K562 (cell line): ENCODE data around the gene KBTBD4. TPM values are rescaled to one million over a fixed set of nuclear protein-coding genes. Genes with fewer than 3 reads are reported as not detected.

Experiments used
- ATAC-seq: fragments of 200-7000 bp; cut with Tn5 transposase; 3 replicates; pipeline ENCODE4 v1.9.1; 2020; ENCODE audit warnings: moderate library complexity
- BruUV-seq: library from RNA; stranded (reverse); fragments of 400-500 nt; replicated peaks from 2 replicates; lab custom pipeline; 2021; lab: Mats Ljungman, UMichigan
- CTCF ChIA-PET: fragments of 300-600 bp; formaldehyde crosslinking; extraction: SDS; loops from one replicate; lab custom pipeline; 2021; ENCODE audit warnings: low intra/inter-chr PET ratio; lab: Yijun Ruan, JAX
- POLR2A ChIA-PET: fragments of 300-600, 350-650 bp; sonication (Branson Sonifier 250); formaldehyde crosslinking; extraction: SDS; loops from one replicate; lab custom pipeline; 2021; ENCODE audit warnings: antibody characterized with exemption, inconsistent platforms; lab: Yijun Ruan, JAX
- DNase-seq, 4 experiments: peaks; one replicate each; pipeline versions ENCODE4 v3.0.0 to v3.0.0-alpha.2; 2011 to 2018; ENCODE audit warnings: low spot score in 3 of 4, mixed read lengths in 3 of 4; ENCODE audit errors: extremely low read depth in 1 of 4
- FAIRE-seq: peaks from 2 replicates; lab custom pipeline; 2011; peaks lifted over from hg19 to GRCh38; lab: Jason Lieb, UNC
- H2AFZ ChIP-seq: 2 replicates; pipeline ENCODE4 v1.6.0; 2011; ENCODE audit warnings: low read depth, low read length, control low read depth, inconsistent platforms
- H3K27ac ChIP-seq: fragments of 200-600 bp; 3 replicates; pipeline ENCODE4 v1.8.0; 2011; ENCODE audit warnings: low read depth, mild to moderate bottlenecking, control low read depth, inconsistent platforms, low read length, moderate library complexity, mixed read lengths; ENCODE audit errors: extremely low read depth
- H3K27me3 ChIP-seq, 2 experiments: fragments of 300-600 bp in 1 of 2; 2 replicates in 1 of 2; 3 replicates in 1 of 2; pipeline versions ENCODE4 v1.6.0 to v1.8.0; 2011; ENCODE audit warnings: inconsistent platforms in 2 of 2, low read length in 2 of 2, mild to moderate bottlenecking in 1 of 2, mixed read lengths in 1 of 2, moderate library complexity in 1 of 2; ENCODE audit not compliant: control insufficient read depth in 2 of 2, insufficient read depth in 2 of 2
- H3K36me3 ChIP-seq: fragments of 300-600 bp; 3 replicates; pipeline ENCODE4 v1.8.0; 2011; ENCODE audit warnings: mild to moderate bottlenecking, low read length, inconsistent platforms; ENCODE audit not compliant: control insufficient read depth, insufficient read depth
- H3K4me1 ChIP-seq, 2 experiments: fragments of 200-600 bp in 1 of 2; replicated peaks in 1 of 2; 2 replicates in 1 of 2; 3 replicates in 1 of 2; pipeline versions ENCODE4 v1.5.1 to v1.8.0; 2011; ENCODE audit warnings: inconsistent platforms in 2 of 2, low read length in 2 of 2, mild to moderate bottlenecking in 1 of 2, mixed read lengths in 1 of 2, moderate library complexity in 1 of 2; ENCODE audit not compliant: control insufficient read depth in 2 of 2, insufficient read depth in 2 of 2
- H3K4me2 ChIP-seq: 2 replicates; pipeline ENCODE4 v1.6.1; 2011; ENCODE audit warnings: low read length, control low read depth, inconsistent platforms, mixed read lengths; ENCODE audit not compliant: insufficient read depth
- H3K4me3 ChIP-seq: fragments of 200-600 bp; sonication (generic), shearing (Covaris generic); 2 replicates; pipeline ENCODE4 v1.5.1; 2016; ENCODE audit warnings: control low read depth, inconsistent platforms
- H3K79me2 ChIP-seq: fragments of 200-600 bp; 3 replicates; pipeline ENCODE4 v1.8.0; 2011; ENCODE audit warnings: low read length, inconsistent platforms; ENCODE audit not compliant: control insufficient read depth, insufficient read depth
- H3K9ac ChIP-seq, 2 experiments: 2 replicates each; pipeline versions ENCODE4 v1.6.0 to v1.6.1; 2011; ENCODE audit warnings: low read depth in 2 of 2, low read length in 2 of 2, control low read depth in 1 of 2, inconsistent platforms in 1 of 2, mild to moderate bottlenecking in 1 of 2, mixed read lengths in 1 of 2; ENCODE audit not compliant: insufficient read depth in 1 of 2
- H3K9me1 ChIP-seq: one replicate; pipeline ENCODE4 v1.6.0; 2011; ENCODE audit warnings: inconsistent platforms, mild to moderate bottlenecking, low read length, moderate library complexity; ENCODE audit not compliant: control insufficient read depth, insufficient read depth
- H3K9me3 ChIP-seq: replicated peaks from 2 replicates; pipeline ENCODE4 v1.5.1; 2011; ENCODE audit warnings: low read depth, low read length, inconsistent platforms; ENCODE audit not compliant: control insufficient read depth, insufficient read depth
- H4K20me1 ChIP-seq: replicated peaks from 2 replicates; pipeline ENCODE4 v1.6.1; 2011; ENCODE audit warnings: low read length, inconsistent platforms, mixed read lengths; ENCODE audit not compliant: control insufficient read depth, insufficient read depth
- ELF2 ChIP-seq: fragments of 250-450 bp; sonication (Bioruptor Pico); IDR thresholded peaks from 2 replicates; pipeline ENCODE4 v1.5.0; 2021; ENCODE audit warnings: mild to moderate bottlenecking
- GTF2E2 ChIP-seq: fragments of 200-800 bp; sonication (Bioruptor generic); IDR thresholded peaks from 2 replicates; pipeline ENCODE4 v1.6.1; 2016; ENCODE audit warnings: missing genetic modification characterization, missing compliant biosample characterization
- RBM25 ChIP-seq: fragments of 200-400 bp; formaldehyde crosslinking; IDR thresholded peaks from 2 replicates; pipeline ENCODE4 v1.6.1; 2018; ENCODE audit warnings: low read length, low read depth, moderate library complexity; ENCODE audit not compliant: severe bottlenecking
- SIX5 ChIP-seq, 2 experiments: IDR thresholded peaks; 2 replicates each; pipeline ENCODE4 v1.6.1; 2011; ENCODE audit warnings: low read length in 2 of 2, borderline replicate concordance in 1 of 2, low read depth in 1 of 2, mild to moderate bottlenecking in 1 of 2, moderate library complexity in 1 of 2; ENCODE audit not compliant: insufficient read depth in 1 of 2
- THRAP3 ChIP-seq: fragments of 450-650 bp; IDR thresholded peaks from 2 replicates; pipeline ENCODE4 v1.6.1; 2016; ENCODE audit warnings: mild to moderate bottlenecking, inconsistent platforms, borderline replicate concordance
- WGBS: fragments of 100-300 bp; shearing (Covaris generic); methylation state at CpG from one replicate; pipeline ENCODE4 v1.1.6; 2016; ENCODE audit warnings: low coverage, mixed read lengths; ENCODE audit not compliant: insufficient coverage; ENCODE audit errors: missing lambda C conversion rate; 5-methylcytosine and 5-hydroxymethylcytosine counted together
- in situ Hi-C: fragments of 300-500 bp; cut with MboI; formaldehyde crosslinking; loops from 4 replicates; pipeline ENCODE4 v1.15.0; 2018; ENCODE audit warnings: inconsistent platforms, mixed read lengths
- intact Hi-C: fragments of 100-400 bp; cut with micrococcal nuclease; formaldehyde crosslinking; loops from 2 replicates; pipeline ENCODE4 v1.14.2; 2022
- polyA plus RNA-seq, 8 experiments: library from polyadenylated mRNA; depleted of rRNA in 4 of 8; stranded (reverse) in 5 of 8; unstranded in 3 of 8; fragments of >200 nt; fragmentation: Nextera tagmentation in 2 of 8; fragmentation: Illumina TruSeq in 1 of 8; extraction: Ambion mirVana in 2 of 8; extraction: Trizol in 1 of 8; gene quantifications; 2 replicates each; pipeline versions ENCODE4 v1.2.1 to v1.2.3, GENCODE V29; 2011 to 2014; ENCODE audit warnings: inconsistent platforms in 1 of 8, missing spikeins in 1 of 8
- total RNA-seq, 7 experiments: library from RNA; depleted of rRNA in 6 of 7; stranded (reverse); fragments of >200 nt in 6 of 7; fragmentation: Illumina TruSeq in 2 of 7; extraction: Trizol in 2 of 7; gene quantifications; 2 replicates each; pipeline versions ENCODE4 v1.2.1 to v1.2.3, GENCODE V29; 2011 to 2021; ENCODE audit warnings: low replicate concordance in 1 of 7
- TF ChIP-seq, protein P1 (sequence below), 3 experiments: fragments of 200-800 bp in 1 of 3; fragments of 250-450 bp in 1 of 3; fragments of 450-650 bp in 1 of 3; sonication (Bioruptor Pico) in 1 of 3; sonication (Bioruptor generic) in 1 of 3; formaldehyde crosslinking in 1 of 3; IDR thresholded peaks; 2 replicates each; pipeline versions ENCODE4 v1.6.1 to v1.8.0; 2016 to 2022; ENCODE audit warnings: mild to moderate bottlenecking in 2 of 3, missing genetic modification characterization in 2 of 3, missing compliant biosample characterization in 1 of 3, moderate library complexity in 1 of 3
- TF ChIP-seq, protein P2 (sequence below): fragments of 250-450 bp; sonication (Bioruptor Pico); IDR thresholded peaks from 2 replicates; pipeline ENCODE4 v1.9.0; 2021; ENCODE audit warnings: mild to moderate bottlenecking
- TF ChIP-seq, protein P3 (sequence below), 3 experiments: fragments of 200-800 bp in 1 of 3; sonication (Bioruptor generic) in 1 of 3; sonication (generic) in 1 of 3; formaldehyde crosslinking in 1 of 3; IDR thresholded peaks; 2 replicates each; pipeline versions ENCODE4 v1.6.1 to v1.8.0; 2016 to 2022; ENCODE audit warnings: mild to moderate bottlenecking in 2 of 3, missing compliant biosample characterization in 2 of 3, missing genetic modification characterization in 2 of 3, missing genetic modification reagents in 1 of 3
- TF ChIP-seq, protein P4 (sequence below): sonication (generic); formaldehyde crosslinking; IDR thresholded peaks from 2 replicates; pipeline ENCODE4 v1.8.0; 2022; ENCODE audit warnings: mild to moderate bottlenecking, low read depth, missing genetic modification reagents
- TF ChIP-seq, protein P5 (sequence below): fragments of 250-450 bp; sonication (Bioruptor Pico); IDR thresholded peaks from 2 replicates; pipeline ENCODE4 v1.5.0; 2020; ENCODE audit warnings: mild to moderate bottlenecking

KBTBD4 gene
- total and polyA plus RNA-seq, 9 of the 15 experiments (the other 6 are each of a cell fraction or from before 2014, with no cell fraction given), result 7.0 to 33.9 (median 13.3) TPM

DNA sequence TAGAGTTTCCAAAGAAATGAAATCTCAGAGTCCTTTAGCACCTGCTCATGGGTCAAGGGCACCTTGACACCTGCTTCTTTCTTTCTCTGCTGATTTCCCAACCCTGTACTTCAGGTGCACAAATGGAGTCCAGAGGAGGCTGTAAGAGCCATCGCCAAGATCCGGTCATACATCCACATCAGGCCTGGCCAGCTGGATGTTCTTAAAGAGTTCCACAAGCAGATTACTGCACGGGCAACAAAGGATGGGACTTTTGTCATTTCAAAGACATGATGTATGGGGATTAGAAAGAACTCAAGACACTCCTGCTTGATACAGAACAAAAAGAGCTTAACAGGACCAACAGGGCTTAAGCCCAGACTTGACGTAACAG, 7.4 kb downstream of the KBTBD4 start (continued):
- TF ChIP-seq, protein P1, sequence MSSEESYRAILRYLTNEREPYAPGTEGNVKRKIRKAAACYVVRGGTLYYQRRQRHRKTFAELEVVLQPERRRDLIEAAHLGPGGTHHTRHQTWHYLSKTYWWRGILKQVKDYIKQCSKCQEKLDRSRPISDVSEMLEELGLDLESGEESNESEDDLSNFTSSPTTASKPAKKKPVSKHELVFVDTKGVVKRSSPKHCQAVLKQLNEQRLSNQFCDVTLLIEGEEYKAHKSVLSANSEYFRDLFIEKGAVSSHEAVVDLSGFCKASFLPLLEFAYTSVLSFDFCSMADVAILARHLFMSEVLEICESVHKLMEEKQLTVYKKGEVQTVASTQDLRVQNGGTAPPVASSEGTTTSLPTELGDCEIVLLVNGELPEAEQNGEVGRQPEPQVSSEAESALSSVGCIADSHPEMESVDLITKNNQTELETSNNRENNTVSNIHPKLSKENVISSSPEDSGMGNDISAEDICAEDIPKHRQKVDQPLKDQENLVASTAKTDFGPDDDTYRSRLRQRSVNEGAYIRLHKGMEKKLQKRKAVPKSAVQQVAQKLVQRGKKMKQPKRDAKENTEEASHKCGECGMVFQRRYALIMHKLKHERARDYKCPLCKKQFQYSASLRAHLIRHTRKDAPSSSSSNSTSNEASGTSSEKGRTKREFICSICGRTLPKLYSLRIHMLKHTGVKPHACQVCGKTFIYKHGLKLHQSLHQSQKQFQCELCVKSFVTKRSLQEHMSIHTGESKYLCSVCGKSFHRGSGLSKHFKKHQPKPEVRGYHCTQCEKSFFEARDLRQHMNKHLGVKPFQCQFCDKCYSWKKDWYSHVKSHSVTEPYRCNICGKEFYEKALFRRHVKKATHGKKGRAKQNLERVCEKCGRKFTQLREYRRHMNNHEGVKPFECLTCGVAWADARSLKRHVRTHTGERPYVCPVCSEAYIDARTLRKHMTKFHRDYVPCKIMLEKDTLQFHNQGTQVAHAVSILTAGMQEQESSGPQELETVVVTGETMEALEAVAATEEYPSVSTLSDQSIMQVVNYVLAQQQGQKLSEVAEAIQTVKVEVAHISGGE (CRISPR knock-in tag; IDR thresholded peaks at IDR 0.05), result no peak
- TF ChIP-seq THRAP3, result no peak
- TF ChIP-seq, protein P2, sequence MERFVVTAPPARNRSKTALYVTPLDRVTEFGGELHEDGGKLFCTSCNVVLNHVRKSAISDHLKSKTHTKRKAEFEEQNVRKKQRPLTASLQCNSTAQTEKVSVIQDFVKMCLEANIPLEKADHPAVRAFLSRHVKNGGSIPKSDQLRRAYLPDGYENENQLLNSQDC (CRISPR knock-in tag), result no peak

DNA sequence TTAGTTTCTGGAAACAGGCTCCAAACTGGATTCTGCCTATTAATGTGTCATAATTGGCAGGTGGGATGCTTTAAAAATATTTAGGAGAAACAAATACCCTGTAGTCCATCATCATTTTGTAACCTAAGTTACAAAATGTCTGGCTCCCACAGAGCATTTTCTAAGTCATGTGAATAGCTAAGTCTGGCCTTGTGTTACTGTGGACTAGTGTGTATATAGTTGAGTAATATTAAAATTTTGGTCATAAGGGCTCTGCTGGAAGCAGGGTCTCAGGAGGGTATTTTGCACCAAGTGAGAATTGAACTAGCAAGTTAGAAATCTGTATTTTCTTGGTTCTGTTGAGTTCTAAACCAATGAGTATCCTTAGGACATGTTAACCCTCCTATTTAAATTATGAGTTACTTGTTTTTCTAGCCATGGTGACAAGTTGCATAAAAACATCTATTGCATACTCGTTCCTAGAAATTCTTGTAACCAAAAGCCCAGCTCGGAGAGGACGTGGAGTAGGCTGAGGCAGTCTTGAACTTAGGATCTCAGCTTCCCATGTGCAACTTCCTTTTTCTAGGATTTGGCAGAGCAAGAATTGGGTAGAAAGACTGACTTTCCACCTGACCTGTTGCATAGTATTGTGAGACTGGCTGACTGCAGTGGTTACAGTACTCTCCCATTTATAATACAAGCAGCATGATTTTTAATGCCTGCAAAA, 8.0 kb downstream of the KBTBD4 start:
- Histone ChIP-seq H3K27me3 (no peaks in the 10 kb centered on the region), H3K4me1 (peaks cover 0 to 9% of the 10 kb centered on the region in 2 experiments; a peak in 2 of 5 replicates), H3K4me3 (no peak overlapping the region), H4K20me1 (no peaks in the 10 kb centered on the region), H3K79me2 (peaks cover 34% of the 10 kb centered on the region), H3K27ac (no peak overlapping the region), H3K9me3 (no peaks in the 10 kb centered on the region), H3K36me3 (peaks cover 68% of the 10 kb centered on the region; the same call in 2 of the 3 replicates), H3K9ac (no peak overlapping the region), H2AFZ (no peak overlapping the region), H3K4me2 (no peak overlapping the region), H3K9me1 (no peaks in the 10 kb centered on the region)
- POLR2A ChIA-PET, result interaction anchor here (0.8 to 1.0 kb wide), 3 partner anchors 8 to 91 kb away, joined by 3 read pairs; partner anchors contain the start of genes FAM180B, KBTBD4 and NDUFS3
- FAIRE-seq, result no peak
- no peak for ATAC-seq
- in situ Hi-C loops, result no loop called here
- 90% methylated on average over 3 of the region's 3 CpGs for WGBS
- BruUV-seq, result no TSS peak
- intact Hi-C loops, result no loop called here
- CTCF ChIA-PET, result no interaction called here
- DNase-seq, result peak in 2 of 4 experiments; percentile 3 to 5
- TF ChIP-seq, protein P3, sequence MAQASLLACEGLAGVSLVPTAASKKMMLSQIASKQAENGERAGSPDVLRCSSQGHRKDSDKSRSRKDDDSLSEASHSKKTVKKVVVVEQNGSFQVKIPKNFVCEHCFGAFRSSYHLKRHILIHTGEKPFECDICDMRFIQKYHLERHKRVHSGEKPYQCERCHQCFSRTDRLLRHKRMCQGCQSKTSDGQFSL (CRISPR knock-in tag; IDR thresholded peaks at IDR 0.05), result no peak
- TF ChIP-seq, protein P3 (tag; IDR thresholded peaks at IDR 0.05), result no peak
- TF ChIP-seq RBM25 (no peak), GTF2E2 (tag) (no peak), SIX5 (IDR thresholded peaks at IDR 0.05; ENCODE audit: borderline replicate concordance in 1 of 2, insufficient read depth in 1 of 2, low read depth in 1 of 2, low read length in 2 of 2) (no peak), ELF2 (CRISPR knock-in tag) (no peak)
- TF ChIP-seq, protein P4, sequence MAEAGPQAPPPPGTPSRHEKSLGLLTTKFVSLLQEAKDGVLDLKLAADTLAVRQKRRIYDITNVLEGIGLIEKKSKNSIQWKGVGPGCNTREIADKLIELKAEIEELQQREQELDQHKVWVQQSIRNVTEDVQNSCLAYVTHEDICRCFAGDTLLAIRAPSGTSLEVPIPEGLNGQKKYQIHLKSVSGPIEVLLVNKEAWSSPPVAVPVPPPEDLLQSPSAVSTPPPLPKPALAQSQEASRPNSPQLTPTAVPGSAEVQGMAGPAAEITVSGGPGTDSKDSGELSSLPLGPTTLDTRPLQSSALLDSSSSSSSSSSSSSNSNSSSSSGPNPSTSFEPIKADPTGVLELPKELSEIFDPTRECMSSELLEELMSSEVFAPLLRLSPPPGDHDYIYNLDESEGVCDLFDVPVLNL (CRISPR knock-in tag), result no peak
- TF ChIP-seq, protein P5, sequence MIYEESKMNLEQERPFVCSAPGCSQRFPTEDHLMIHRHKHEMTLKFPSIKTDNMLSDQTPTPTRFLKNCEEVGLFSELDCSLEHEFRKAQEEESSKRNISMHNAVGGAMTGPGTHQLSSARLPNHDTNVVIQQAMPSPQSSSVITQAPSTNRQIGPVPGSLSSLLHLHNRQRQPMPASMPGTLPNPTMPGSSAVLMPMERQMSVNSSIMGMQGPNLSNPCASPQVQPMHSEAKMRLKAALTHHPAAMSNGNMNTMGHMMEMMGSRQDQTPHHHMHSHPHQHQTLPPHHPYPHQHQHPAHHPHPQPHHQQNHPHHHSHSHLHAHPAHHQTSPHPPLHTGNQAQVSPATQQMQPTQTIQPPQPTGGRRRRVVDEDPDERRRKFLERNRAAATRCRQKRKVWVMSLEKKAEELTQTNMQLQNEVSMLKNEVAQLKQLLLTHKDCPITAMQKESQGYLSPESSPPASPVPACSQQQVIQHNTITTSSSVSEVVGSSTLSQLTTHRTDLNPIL (CRISPR knock-in tag), result no peak
